Bronchial epithelial cell (primary cell): ENCODE measurements around the gene CXCR1. TPM values are rescaled to one million over a fixed set of nuclear protein-coding genes. Genes with fewer than 3 reads are reported as not detected.
A peak's percentile ranks its signal among the peaks of the same experiment; 100 is the strongest.

Source experiments
- DNase-seq: peaks from one replicate; pipeline ENCODE4 v3.0.0-alpha.2; 2010; ENCODE audit warnings: low read depth
- FAIRE-seq: peaks from 2 replicates; lab custom pipeline; 2011; peaks lifted over from hg19 to GRCh38; lab: Jason Lieb, UNC
- H3K27me3 ChIP-seq: 2 replicates; pipeline ENCODE4 v1.5.1; 2011; ENCODE audit warnings: low read length; ENCODE audit not compliant: control insufficient read depth, insufficient read depth
- H3K36me3 ChIP-seq: 2 replicates; pipeline ENCODE4 v1.5.1; 2011; ENCODE audit warnings: low read length; ENCODE audit not compliant: control insufficient read depth, insufficient read depth
- H3K4me3 ChIP-seq: 2 replicates; pipeline ENCODE4 v1.5.1; 2011; ENCODE audit warnings: mild to moderate bottlenecking, low read depth, low read length, control low read depth
- CTCF ChIP-seq: IDR thresholded peaks from 2 replicates; pipeline ENCODE4 v1.5.1; 2011; ENCODE audit warnings: mild to moderate bottlenecking, moderate library complexity, low read length, control low read depth, inconsistent platforms; ENCODE audit not compliant: insufficient read depth, severe bottlenecking
- total RNA-seq: library from RNA; depleted of rRNA; stranded (reverse); fragments of >200 nt; gene quantifications from 2 replicates; pipeline ENCODE4 v1.2.1, GENCODE V29; 2014

Gene CXCR1
- total RNA-seq, 1 donor from 2014 or later = not detected

- no peaks in the 10 kb centered on the region for H3K36me3 ChIP-seq
- DNase-seq (no peak), FAIRE-seq (no peak)
- no peak for TF ChIP-seq CTCF
- H3K27me3 ChIP-seq = peaks cover 4% of the 10 kb centered on the region
- H3K4me3 ChIP-seq = no peak overlapping the region
These were observed 21.6 kb downstream of the CXCR1 start for GRCh38 chr2:218145124-218145523.

GRCh38 chr2:218138047-218138446, 28.7 kb downstream of the CXCR1 start:
- no peak for TF ChIP-seq CTCF
- H3K27me3 ChIP-seq = peaks cover 8% of the 10 kb centered on the region
- DNase-seq (peak; percentile 60), FAIRE-seq (no peak)
- no peaks in the 10 kb centered on the region for H3K36me3 ChIP-seq
- H3K4me3 ChIP-seq = no peak overlapping the region

GRCh38 chr2:218137514-218137913, 29.2 kb downstream of the CXCR1 start:
- H3K36me3 ChIP-seq = no peaks in the 10 kb centered on the region
- no peak overlapping the region for H3K4me3 ChIP-seq
- DNase-seq = no peak
- TF ChIP-seq CTCF = no peak
- H3K27me3 ChIP-seq = peaks cover 6% of the 10 kb centered on the region
- no peak for FAIRE-seq

- DNase-seq (no peak), FAIRE-seq (no peak)
- Histone ChIP-seq H3K27me3 (no peaks in the 10 kb centered on the region), H3K36me3 (no peaks in the 10 kb centered on the region), H3K4me3 (no peak overlapping the region)
- TF ChIP-seq CTCF = no peak
These were observed 35.9 kb downstream of the CXCR1 start for GRCh38 chr2:218130822-218131221.

GRCh38 chr2:218130377-218130776, 36.4 kb downstream of the CXCR1 start:
- no peak for TF ChIP-seq CTCF
- DNase-seq (no peak), FAIRE-seq (peak; percentile 62)
- Histone ChIP-seq H3K36me3 (no peaks in the 10 kb centered on the region), H3K27me3 (no peaks in the 10 kb centered on the region), H3K4me3 (no peak overlapping the region)

GRCh38 chr2:218129458-218130135, 37.2 kb downstream of the CXCR1 start:
- Histone ChIP-seq H3K27me3 (no peaks in the 10 kb centered on the region), H3K4me3 (no peak overlapping the region), H3K36me3 (no peaks in the 10 kb centered on the region)
- FAIRE-seq (no peak), DNase-seq (peak; percentile 17)
- TF ChIP-seq CTCF = no peak
